ENCODE data around the gene GSG1L2.

The GSG1L2 gene

GRCh38 chr17:9805769-9806168 lies 16.1 kb downstream of the GSG1L2 start:
- Histone ChIP-seq H3K27ac (ENCODE audit: low read depth, low read length) (no peak overlapping the region), H3K4me1 (ENCODE audit: insufficient read depth, low read length) (no peaks in the 10 kb centered on the region), H3K27me3 (ENCODE audit: control insufficient read depth in 1 of 2, insufficient read depth in 2 of 2, low read length in 2 of 2) (no peaks in the 10 kb centered on the region), H3K4me3 (ENCODE audit: low read depth in 1 of 2, low read length in 2 of 2) (no peak overlapping the region), H3K9me3 (ENCODE audit: low read length) (no peaks in the 10 kb centered on the region), H3K36me3 (ENCODE audit: insufficient read depth, low read length) (no peaks in the 10 kb centered on the region), H3K9ac (ENCODE audit: low read length) (no peak overlapping the region)

GRCh38 chr17:9802697-9803096 lies 19.2 kb downstream of the GSG1L2 start:
- no peaks in the 10 kb centered on the region for H3K4me1 ChIP-seq (ENCODE audit: insufficient read depth, low read length)
- H3K4me3 ChIP-seq (ENCODE audit: low read depth in 1 of 2, low read length in 2 of 2): no peak overlapping the region
- no peak overlapping the region for H3K27ac ChIP-seq (ENCODE audit: low read depth, low read length)
- no peaks in the 10 kb centered on the region for H3K9me3 ChIP-seq (ENCODE audit: low read length)
- no peak overlapping the region for H3K9ac ChIP-seq (ENCODE audit: low read length)
- no peaks in the 10 kb centered on the region for H3K36me3 ChIP-seq (ENCODE audit: insufficient read depth, low read length)
- no peaks in the 10 kb centered on the region for H3K27me3 ChIP-seq (ENCODE audit: control insufficient read depth in 1 of 2, insufficient read depth in 2 of 2, low read length in 2 of 2)

- Histone ChIP-seq H3K27me3 (ENCODE audit: control insufficient read depth in 1 of 2, insufficient read depth in 2 of 2, low read length in 2 of 2) (no peaks in the 10 kb centered on the region), H3K9ac (ENCODE audit: low read length) (no peak overlapping the region), H3K9me3 (ENCODE audit: low read length) (no peaks in the 10 kb centered on the region), H3K4me3 (ENCODE audit: low read depth in 1 of 2, low read length in 2 of 2) (no peak overlapping the region), H3K27ac (ENCODE audit: low read depth, low read length) (no peak overlapping the region), H3K4me1 (ENCODE audit: insufficient read depth, low read length) (no peaks in the 10 kb centered on the region), H3K36me3 (ENCODE audit: insufficient read depth, low read length) (no peaks in the 10 kb centered on the region)
Observed at GRCh38 chr17:9802294-9802693, 19.6 kb downstream of the GSG1L2 start.

- Histone ChIP-seq H3K27me3 (ENCODE audit: control insufficient read depth in 1 of 2, insufficient read depth in 2 of 2, low read length in 2 of 2) (no peaks in the 10 kb centered on the region), H3K4me3 (ENCODE audit: low read depth in 1 of 2, low read length in 2 of 2) (no peak overlapping the region), H3K9ac (ENCODE audit: low read length) (no peak overlapping the region), H3K4me1 (ENCODE audit: insufficient read depth, low read length) (no peaks in the 10 kb centered on the region), H3K27ac (ENCODE audit: low read depth, low read length) (no peak overlapping the region), H3K36me3 (ENCODE audit: insufficient read depth, low read length) (no peaks in the 10 kb centered on the region), H3K9me3 (ENCODE audit: low read length) (no peaks in the 10 kb centered on the region)
Observed at GRCh38 chr17:9801505-9801904, 20.4 kb downstream of the GSG1L2 start.

- no peak overlapping the region for H3K9ac ChIP-seq (ENCODE audit: low read length)
- no peaks in the 10 kb centered on the region for H3K27me3 ChIP-seq (ENCODE audit: control insufficient read depth in 1 of 2, insufficient read depth in 2 of 2, low read length in 2 of 2)
- H3K4me1 ChIP-seq (ENCODE audit: insufficient read depth, low read length): no peaks in the 10 kb centered on the region
- H3K27ac ChIP-seq (ENCODE audit: low read depth, low read length): no peak overlapping the region
- H3K36me3 ChIP-seq (ENCODE audit: insufficient read depth, low read length): no peaks in the 10 kb centered on the region
- H3K9me3 ChIP-seq (ENCODE audit: low read length): no peaks in the 10 kb centered on the region
- no peak overlapping the region for H3K4me3 ChIP-seq (ENCODE audit: low read depth in 1 of 2, low read length in 2 of 2)
Observed at GRCh38 chr17:9798724-9799123, 23.2 kb downstream of the GSG1L2 start.

GRCh38 chr17:9798008-9798407 lies 23.9 kb downstream of the GSG1L2 start:
- no peak overlapping the region for H3K27ac ChIP-seq (ENCODE audit: low read depth, low read length)
- H3K36me3 ChIP-seq (ENCODE audit: insufficient read depth, low read length): no peaks in the 10 kb centered on the region
- H3K4me1 ChIP-seq (ENCODE audit: insufficient read depth, low read length): no peaks in the 10 kb centered on the region
- no peaks in the 10 kb centered on the region for H3K27me3 ChIP-seq (ENCODE audit: control insufficient read depth in 1 of 2, insufficient read depth in 2 of 2, low read length in 2 of 2)
- no peak overlapping the region for H3K4me3 ChIP-seq (ENCODE audit: low read depth in 1 of 2, low read length in 2 of 2)
- H3K9ac ChIP-seq (ENCODE audit: low read length): no peak overlapping the region
- no peaks in the 10 kb centered on the region for H3K9me3 ChIP-seq (ENCODE audit: low read length)

- no peaks in the 10 kb centered on the region for H3K36me3 ChIP-seq (ENCODE audit: insufficient read depth, low read length)
- H3K4me3 ChIP-seq (ENCODE audit: low read depth in 1 of 2, low read length in 2 of 2): no peak overlapping the region
- H3K9me3 ChIP-seq (ENCODE audit: low read length): no peaks in the 10 kb centered on the region
- H3K9ac ChIP-seq (ENCODE audit: low read length): no peak overlapping the region
- H3K27ac ChIP-seq (ENCODE audit: low read depth, low read length): no peak overlapping the region
- no peaks in the 10 kb centered on the region for H3K27me3 ChIP-seq (ENCODE audit: control insufficient read depth in 1 of 2, insufficient read depth in 2 of 2, low read length in 2 of 2)
- H3K4me1 ChIP-seq (ENCODE audit: insufficient read depth, low read length): peaks cover 9% of the 10 kb centered on the region
Observed at GRCh38 chr17:9792181-9792840, 29.6 kb downstream of the GSG1L2 start.

- H3K9me3 ChIP-seq (ENCODE audit: low read length): no peaks in the 10 kb centered on the region
- no peak within 1 kb of the TSS for H3K9ac ChIP-seq (ENCODE audit: low read length)
- no peak within 1 kb of the TSS for H3K27ac ChIP-seq (ENCODE audit: low read depth, low read length)
- H3K36me3 ChIP-seq (ENCODE audit: insufficient read depth, low read length): no peaks in the 10 kb centered on the region
- H3K4me1 ChIP-seq (ENCODE audit: insufficient read depth, low read length): peaks cover 9% of the 10 kb centered on the region
- no peaks in the 10 kb centered on the region for H3K27me3 ChIP-seq (ENCODE audit: control insufficient read depth in 1 of 2, insufficient read depth in 2 of 2, low read length in 2 of 2)
- H3K4me3 ChIP-seq (ENCODE audit: low read depth in 1 of 2, low read length in 2 of 2): no peak within 1 kb of the TSS
Observed at GRCh38 chr17:9790889-9791876, 30.7 kb downstream of the GSG1L2 start, which contains the start of gene DHRS7C. Gene DHRS7C (minus strand): TSS chr17:9791592. CDS start chr17:9791284, 308 bp downstream.

GRCh38 chr17:9790316-9790715 lies 31.6 kb downstream of the GSG1L2 start:
- Histone ChIP-seq H3K4me3 (ENCODE audit: low read depth in 1 of 2, low read length in 2 of 2) (no peak overlapping the region), H3K4me1 (ENCODE audit: insufficient read depth, low read length) (peaks cover 9% of the 10 kb centered on the region), H3K27ac (ENCODE audit: low read depth, low read length) (no peak overlapping the region), H3K36me3 (ENCODE audit: insufficient read depth, low read length) (no peaks in the 10 kb centered on the region), H3K27me3 (ENCODE audit: control insufficient read depth in 1 of 2, insufficient read depth in 2 of 2, low read length in 2 of 2) (no peaks in the 10 kb centered on the region), H3K9me3 (ENCODE audit: low read length) (no peaks in the 10 kb centered on the region), H3K9ac (ENCODE audit: low read length) (no peak overlapping the region)

- no peak overlapping the region for H3K27ac ChIP-seq (ENCODE audit: low read depth, low read length)
- H3K4me3 ChIP-seq (ENCODE audit: low read depth in 1 of 2, low read length in 2 of 2): no peak overlapping the region
- no peak overlapping the region for H3K9ac ChIP-seq (ENCODE audit: low read length)
Observed at GRCh38 chr17:9788601-9789000, 33.3 kb downstream of the GSG1L2 start.

GRCh38 chr17:9784544-9784943 lies 37.3 kb downstream of the GSG1L2 start:
- Histone ChIP-seq H3K36me3 (ENCODE audit: insufficient read depth, low read length) (no peaks in the 10 kb centered on the region), H3K9me3 (ENCODE audit: low read length) (no peaks in the 10 kb centered on the region), H3K4me1 (ENCODE audit: insufficient read depth, low read length) (no peaks in the 10 kb centered on the region), H3K27me3 (ENCODE audit: control insufficient read depth in 1 of 2, insufficient read depth in 2 of 2, low read length in 2 of 2) (no peaks in the 10 kb centered on the region), H3K4me3 (ENCODE audit: low read depth in 1 of 2, low read length in 2 of 2) (no peak overlapping the region), H3K27ac (ENCODE audit: low read depth, low read length) (no peak overlapping the region), H3K9ac (ENCODE audit: low read length) (no peak overlapping the region)

More at GRCh38 chr17:9788601-9789000, 33.3 kb downstream of the GSG1L2 start:
- H3K27me3 ChIP-seq (ENCODE audit: control insufficient read depth in 1 of 2, insufficient read depth in 2 of 2, low read length in 2 of 2): no peaks in the 10 kb centered on the region
- H3K9me3 ChIP-seq (ENCODE audit: low read length): no peaks in the 10 kb centered on the region
- H3K36me3 ChIP-seq (ENCODE audit: insufficient read depth, low read length): no peaks in the 10 kb centered on the region
- peaks cover 9% of the 10 kb centered on the region for H3K4me1 ChIP-seq (ENCODE audit: insufficient read depth, low read length)

All from muscle layer of colon (tissue), 2 donors.